ENCODE data around the gene BLNK.

The BLNK gene

GRCh38 chr10:96271016-96271815, at the start of gene BLNK:
Gene BLNK, minus strand, starts transcription at chr10:96271569. Its CDS starts 171 bp downstream, at chr10:96271398.
- no peak for TF ChIP-seq CTCF (IDR thresholded peaks at IDR 0.05; ENCODE audit: extremely low read depth, missing control alignments)

GRCh38 chr10:96319754-96320474, 48.5 kb upstream of the BLNK start:
- TF ChIP-seq CTCF (IDR thresholded peaks at IDR 0.05; ENCODE audit: extremely low read depth, missing control alignments) = no peak
- no peak for DNase-seq (ENCODE audit: low spot score)

More at GRCh38 chr10:96271016-96271815, at the start of gene BLNK:
- DNase-seq (ENCODE audit: low spot score) = peak; percentile 76

- no peak for TF ChIP-seq CTCF (IDR thresholded peaks at IDR 0.05; ENCODE audit: extremely low read depth, missing control alignments)
- no peak for DNase-seq (ENCODE audit: low spot score)
Measured at GRCh38 chr10:96317067-96317833, 45.9 kb upstream of the BLNK start.

GRCh38 chr10:96313344-96313743, 42.0 kb upstream of the BLNK start:
- no peak for DNase-seq (ENCODE audit: low spot score)
- TF ChIP-seq CTCF (IDR thresholded peaks at IDR 0.05; ENCODE audit: extremely low read depth, missing control alignments) = no peak

- no peak for DNase-seq (ENCODE audit: low spot score)
- TF ChIP-seq CTCF (IDR thresholded peaks at IDR 0.05; ENCODE audit: extremely low read depth, missing control alignments) = no peak
Measured at GRCh38 chr10:96311180-96311715, 39.9 kb upstream of the BLNK start.

- TF ChIP-seq CTCF (IDR thresholded peaks at IDR 0.05; ENCODE audit: extremely low read depth, missing control alignments) = no peak
- no peak for DNase-seq (ENCODE audit: low spot score)
Measured at GRCh38 chr10:96310321-96310669, 38.9 kb upstream of the BLNK start.

Measured in GM20000 (cell line).